PC-9 (cell line): ENCODE measurements around the gene KIAA1671. TPM values are rescaled to one million over a fixed set of nuclear protein-coding genes. Genes with fewer than 3 reads are reported as not detected.
A peak's percentile ranks its signal among the peaks of the same experiment; 100 is the strongest.

Experiments used
- BruUV-seq: library from RNA; stranded (reverse); fragments of 400-500 nt; replicated peaks from 2 replicates; lab custom pipeline; 2021; lab: Mats Ljungman, UMichigan
- CTCF ChIA-PET: fragments of 300-600 bp; sonication (Branson Sonifier 250); formaldehyde crosslinking; loops from one replicate; lab custom pipeline; 2022; ENCODE audit warnings: antibody characterized with exemption; lab: Charles Lee
- POLR2A ChIA-PET: fragments of 300-600 bp; sonication (Branson Sonifier 250); formaldehyde crosslinking; loops from one replicate; lab custom pipeline; 2022; ENCODE audit warnings: antibody characterized with exemption; ENCODE audit not compliant: unreplicated experiment; lab: Charles Lee
- DNase-seq, 2 experiments: peaks; one replicate each; pipeline versions ENCODE4 v3.0.0 to v3.0.0-alpha.2; 2015 to 2022; ENCODE audit warnings: mixed read lengths in 1 of 2
- H2AFZ ChIP-seq: fragments of 200-600 bp; sonication (generic); 2 replicates; pipeline ENCODE4 v1.8.1; 2017; ENCODE audit warnings: antibody characterized with exemption
- H3F3A ChIP-seq: fragments of 200-600 bp; sonication (generic); 2 replicates; pipeline ENCODE4 v1.8.1; 2017; ENCODE audit warnings: antibody characterized with exemption, mild to moderate bottlenecking, low read depth; ENCODE audit not compliant: insufficient read depth
- H3K27ac ChIP-seq: fragments of 200-600 bp; sonication (generic); 2 replicates; pipeline ENCODE4 v1.6.1; 2016; ENCODE audit warnings: mixed run types
- H3K27me3 ChIP-seq: fragments of 200-600 bp; sonication (generic); 2 replicates; pipeline ENCODE4 v1.6.1; 2016; ENCODE audit warnings: low read depth, mixed run types; ENCODE audit not compliant: insufficient read depth
- H3K36me3 ChIP-seq: fragments of 200-600 bp; sonication (generic); 2 replicates; pipeline ENCODE4 v1.6.1; 2016; ENCODE audit warnings: low read depth, mixed run types
- H3K4me1 ChIP-seq: fragments of 200-600 bp; sonication (generic); replicated peaks from 2 replicates; pipeline ENCODE4 v1.6.1; 2016; ENCODE audit warnings: mixed run types; ENCODE audit not compliant: insufficient read depth
- H3K4me2 ChIP-seq: fragments of 200-600 bp; sonication (generic); 2 replicates; pipeline ENCODE4 v1.6.1; 2017; ENCODE audit warnings: mixed run types
- H3K4me3 ChIP-seq: fragments of 200-600 bp; sonication (generic); 2 replicates; pipeline ENCODE4 v1.6.1; 2016; ENCODE audit warnings: mixed run types
- H3K79me2 ChIP-seq: fragments of 200-600 bp; sonication (generic); 2 replicates; pipeline ENCODE4 v1.6.1; 2017; ENCODE audit warnings: low read depth, mixed run types
- H3K9me2 ChIP-seq: fragments of 200-600 bp; sonication (generic); 2 replicates; pipeline ENCODE4 v1.8.1; 2017; ENCODE audit warnings: mild to moderate bottlenecking; ENCODE audit not compliant: insufficient read depth
- H3K9me3 ChIP-seq: fragments of 200-600 bp; sonication (generic); 2 replicates; pipeline ENCODE4 v1.8.1; 2016; ENCODE audit warnings: low read depth; ENCODE audit not compliant: insufficient read depth
- H4K20me1 ChIP-seq: fragments of 200-600 bp; sonication (generic); 2 replicates; pipeline ENCODE4 v1.8.1; 2017; ENCODE audit not compliant: insufficient read depth
- CTCF ChIP-seq: fragments of 200-600 bp; sonication (generic); conservative IDR thresholded peaks from 2 replicates; pipeline ENCODE4 v1.6.1; 2017; ENCODE audit warnings: mixed run types, antibody characterized with exemption, mild to moderate bottlenecking, moderate library complexity
- EZH2 ChIP-seq: fragments of 200-600 bp; sonication (generic); IDR thresholded peaks from 2 replicates; pipeline ENCODE4 v1.8.0; 2017; ENCODE audit warnings: antibody characterized with exemption, low read depth
- intact Hi-C: fragments of 100-400 bp; cut with micrococcal nuclease; formaldehyde crosslinking; loops from one replicate; pipeline ENCODE4 v1.10.0; 2022; ENCODE audit not compliant: unreplicated experiment
- total RNA-seq: library from RNA; stranded (reverse); gene quantifications from 2 replicates; pipeline ENCODE4 v1.2.3, GENCODE V29; 2021

KIAA1671 gene
- total RNA-seq, 1 experiment from 2014 or later, result 44.3 TPM

GRCh38 chr22:25048071-25048470, 95.6 kb downstream of the KIAA1671 start:
- H4K20me1 ChIP-seq, result no peaks in the 10 kb centered on the region
- no peak overlapping the region for H2AFZ ChIP-seq
- no peaks in the 10 kb centered on the region for H3K4me1 ChIP-seq
- H3K36me3 ChIP-seq, result peaks cover 13% of the 10 kb centered on the region
- TF ChIP-seq EZH2 (no peak), CTCF (no peak)
- BruUV-seq, result no TSS peak
- H3K4me3 ChIP-seq, result no peak overlapping the region
- H3K9me2 ChIP-seq, result no peaks in the 10 kb centered on the region
- H3K4me2 ChIP-seq, result no peak overlapping the region
- ChIA-PET POLR2A (no interaction called here), CTCF (interaction anchor here (1.0 kb wide), 1 partner anchor 109 kb away, joined by 3 read pairs; no protein-coding TSS in a partner anchor)
- H3K27ac ChIP-seq, result no peak overlapping the region
- no peaks in the 10 kb centered on the region for H3K79me2 ChIP-seq
- peaks cover 8% of the 10 kb centered on the region; the same call in 1 of the 2 replicates for H3F3A ChIP-seq
- H3K27me3 ChIP-seq, result no peaks in the 10 kb centered on the region
- intact Hi-C loops, result loop anchor here (1.0 to 2.0 kb wide), 3 partner anchors 54 to 110 kb away; partner anchors contain the start of gene KIAA1671
- peaks cover 13% of the 10 kb centered on the region; the same call in 1 of the 2 replicates for H3K9me3 ChIP-seq
- no peak for DNase-seq

DNA sequence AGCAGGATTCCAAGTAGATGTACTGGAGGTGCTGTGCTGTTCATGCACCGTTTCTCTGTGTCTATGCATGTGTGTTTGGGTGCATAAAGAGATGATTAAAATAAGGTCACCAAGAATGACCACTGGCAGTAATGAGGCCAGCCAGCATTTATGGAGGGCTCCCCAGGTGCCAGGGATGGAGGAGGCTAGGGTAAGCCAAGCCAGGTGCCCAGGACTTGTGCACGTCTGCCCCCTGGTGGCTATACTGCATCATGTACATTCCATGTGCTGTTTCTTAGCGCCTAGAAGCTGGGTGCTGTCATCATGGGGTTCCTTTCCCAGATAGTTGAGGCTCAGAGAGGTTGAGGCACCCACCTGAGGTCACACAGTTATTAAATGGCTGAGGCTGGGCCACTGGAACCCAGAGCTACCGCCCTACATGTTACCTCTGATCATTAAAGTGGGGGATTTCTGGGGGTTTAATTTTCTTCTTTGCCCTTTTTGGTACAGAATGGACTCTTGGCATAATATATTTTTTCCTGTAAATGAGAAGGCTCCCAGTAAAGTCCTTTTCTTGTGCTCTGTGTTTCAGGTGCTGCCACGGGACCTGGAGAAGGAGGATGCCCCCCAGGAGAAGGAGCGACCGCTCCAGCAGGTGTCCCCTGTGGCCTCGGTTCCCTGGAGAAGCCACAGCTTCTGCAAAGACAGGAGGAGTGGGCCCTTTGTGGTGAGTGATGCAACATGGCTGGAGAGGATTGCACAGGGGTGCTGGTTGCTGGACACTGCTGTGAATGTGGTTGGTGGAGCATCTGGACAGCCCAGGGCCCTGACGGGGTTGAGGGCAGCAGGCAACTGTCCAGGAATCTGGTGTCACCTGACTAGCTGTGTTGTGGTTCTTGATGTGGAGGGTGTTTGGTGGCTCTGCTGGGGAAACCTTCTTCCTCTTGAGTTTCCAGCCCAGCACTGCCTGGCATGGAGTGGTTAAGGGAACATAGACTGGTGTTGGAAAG, 96.4 kb downstream of the KIAA1671 start:
- peaks cover 8% of the 10 kb centered on the region; the same call in 1 of the 2 replicates for H3F3A ChIP-seq
- peak; percentile 92 for TF ChIP-seq CTCF
- TF ChIP-seq EZH2, result no peak
- no peaks in the 10 kb centered on the region for H3K27me3 ChIP-seq
- no peaks in the 10 kb centered on the region for H3K9me2 ChIP-seq
- H3K4me2 ChIP-seq, result no peak overlapping the region
- peaks cover 13% of the 10 kb centered on the region for H3K36me3 ChIP-seq
- H3K9me3 ChIP-seq, result peaks cover 13% of the 10 kb centered on the region; the same call in 1 of the 2 replicates
- DNase-seq, result peak; percentile 48 to 50
- H4K20me1 ChIP-seq, result no peaks in the 10 kb centered on the region
- ChIA-PET CTCF (interaction anchor here (1.0 kb wide), 1 partner anchor 110 kb away, joined by 3 read pairs; no protein-coding TSS in a partner anchor), POLR2A (interaction anchor here (0.5 kb wide), 1 partner anchor 121 kb away, joined by 11 read pairs; no protein-coding TSS in a partner anchor)
- no peak overlapping the region for H3K27ac ChIP-seq
- BruUV-seq, result no TSS peak
- intact Hi-C loops, result loop anchor here (1.0 to 2.0 kb wide), 3 partner anchors 55 to 111 kb away; partner anchors contain the start of gene KIAA1671
- no peaks in the 10 kb centered on the region for H3K4me1 ChIP-seq
- H3K4me3 ChIP-seq, result no peak overlapping the region
- no peak overlapping the region for H2AFZ ChIP-seq
- no peaks in the 10 kb centered on the region for H3K79me2 ChIP-seq

DNA sequence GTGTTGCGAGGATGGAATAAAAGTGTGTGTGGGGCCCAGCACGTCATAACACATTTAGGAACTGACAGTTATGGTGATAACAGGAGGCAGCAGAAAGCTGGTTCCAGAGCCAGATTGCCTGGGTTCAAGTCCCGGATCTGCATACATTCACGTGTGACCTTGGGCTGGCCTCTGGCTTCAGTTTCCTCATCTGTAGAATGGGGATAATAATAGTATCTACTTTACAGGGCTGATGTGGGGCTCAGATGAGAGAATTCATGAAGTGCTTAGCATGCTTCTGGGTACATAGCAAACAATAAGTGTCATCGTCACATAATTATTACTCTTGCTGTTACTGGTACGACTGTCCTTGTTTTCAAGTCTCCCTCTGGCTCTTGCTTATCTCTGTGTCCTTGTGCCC, 97.3 kb downstream of the KIAA1671 start:
- no peak overlapping the region for H3K27ac ChIP-seq
- no peak overlapping the region for H2AFZ ChIP-seq
- H3K36me3 ChIP-seq, result peaks cover 13% of the 10 kb centered on the region
- TF ChIP-seq CTCF, result no peak
- no peak for TF ChIP-seq EZH2
- H3K79me2 ChIP-seq, result no peaks in the 10 kb centered on the region
- H3K4me1 ChIP-seq, result no peaks in the 10 kb centered on the region
- H3K9me3 ChIP-seq, result peaks cover 13% of the 10 kb centered on the region; the same call in 1 of the 2 replicates
- CTCF ChIA-PET, result no interaction called here
- POLR2A ChIA-PET, result no interaction called here
- no peaks in the 10 kb centered on the region for H3K27me3 ChIP-seq
- no peak overlapping the region for H3K4me3 ChIP-seq
- no peaks in the 10 kb centered on the region for H3K9me2 ChIP-seq
- intact Hi-C loops, result loop anchor here (2.0 kb wide), 1 partner anchor 97 kb away; the partner anchor contains the start of gene KIAA1671
- H3K4me2 ChIP-seq, result no peak overlapping the region
- H3F3A ChIP-seq, result peaks cover 8% of the 10 kb centered on the region; the same call in 1 of the 2 replicates
- H4K20me1 ChIP-seq, result no peaks in the 10 kb centered on the region
- no peak for DNase-seq
- no TSS peak for BruUV-seq
